Progenitor cell of endocrine pancreas (in vitro differentiated cells): Measurements from ENCODE around the gene SACS. TPM values are rescaled to one million over a fixed set of nuclear protein-coding genes. Genes with fewer than 3 reads are reported as not detected.

Experiments
- DNase-seq: peaks from one replicate; pipeline ENCODE4 v3.0.0; 2021; ENCODE audit warnings: low spot score; ENCODE audit not compliant: unreplicated experiment
- H3K27ac Mint-ChIP-seq: 2 replicates; pipeline ENCODE4 v1.8.0; 2021; ENCODE audit warnings: mild to moderate bottlenecking, moderate library complexity, mixed read lengths
- H3K27me3 Mint-ChIP-seq: 2 replicates; pipeline ENCODE4 v1.8.0; 2021; ENCODE audit warnings: mixed read lengths
- H3K36me3 Mint-ChIP-seq: 2 replicates; pipeline ENCODE4 v1.8.0; 2022; ENCODE audit warnings: mixed read lengths; ENCODE audit not compliant: insufficient read depth
- H3K4me1 Mint-ChIP-seq: 2 replicates; pipeline ENCODE4 v1.8.0; 2021; ENCODE audit warnings: low read depth, mixed read lengths
- H3K4me3 Mint-ChIP-seq: 2 replicates; pipeline ENCODE4 v1.8.0; 2021; ENCODE audit warnings: low read depth, mild to moderate bottlenecking, moderate library complexity, mixed read lengths
- H3K9me3 Mint-ChIP-seq: 2 replicates; pipeline ENCODE4 v1.8.0; 2021; ENCODE audit warnings: low read depth, mixed read lengths
- total RNA-seq: library from RNA; stranded (reverse); gene quantifications from 2 replicates; pipeline ENCODE4 v1.2.1, GENCODE V29; 2021
- TF ChIP-seq, protein P1 (sequence below): fragments of 200-600 bp; sonication (generic); IDR thresholded peaks from one replicate; pipeline ENCODE4 v1.5.0; 2021; ENCODE audit warnings: antibody characterized with exemption, mild to moderate bottlenecking; ENCODE audit not compliant: unreplicated experiment

The SACS gene
- total RNA-seq, 1 donor from 2014 or later = 7.1 TPM

DNA sequence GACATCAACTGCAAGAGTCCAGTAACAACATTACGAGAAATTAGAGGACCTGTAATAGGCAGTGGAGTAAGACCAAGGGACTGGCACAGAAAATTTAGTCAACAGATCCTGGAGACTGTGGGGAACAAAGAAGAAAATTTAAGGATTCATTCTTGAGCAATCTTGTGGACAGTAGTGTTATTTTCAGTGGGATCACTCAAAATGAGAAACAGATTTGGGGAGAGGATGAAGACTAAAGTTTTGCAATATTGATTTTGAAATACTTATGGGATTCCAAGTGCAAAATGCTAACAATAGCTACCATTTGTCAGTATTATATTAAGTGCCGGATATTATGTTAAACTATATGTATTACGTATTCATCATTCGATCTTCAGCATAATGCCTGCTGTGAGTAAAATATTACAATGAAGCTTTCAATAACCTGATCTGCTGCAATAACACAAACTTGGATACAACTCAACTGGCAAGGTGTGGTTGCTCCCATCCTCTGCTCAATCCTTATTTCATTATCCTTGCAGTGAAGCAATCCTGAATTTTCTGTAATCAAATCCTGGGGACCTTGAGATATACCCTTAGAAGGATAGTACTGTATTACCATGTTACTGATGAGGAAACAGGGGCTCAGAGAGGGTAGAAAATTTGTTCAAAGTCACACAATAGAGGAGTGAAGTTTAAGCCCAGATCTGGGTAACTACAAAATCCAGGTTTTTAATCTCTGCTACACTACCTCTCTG is 84.2 kb downstream of the SACS start:
- Mint-ChIP-seq H3K4me1 (peaks cover 11% of the 10 kb centered on the region), H3K9me3 (no peaks in the 10 kb centered on the region), H3K36me3 (peaks cover 3% of the 10 kb centered on the region), H3K4me3 (no peak overlapping the region), H3K27ac (no peak overlapping the region), H3K27me3 (no peaks in the 10 kb centered on the region)
- TF ChIP-seq, protein P1, sequence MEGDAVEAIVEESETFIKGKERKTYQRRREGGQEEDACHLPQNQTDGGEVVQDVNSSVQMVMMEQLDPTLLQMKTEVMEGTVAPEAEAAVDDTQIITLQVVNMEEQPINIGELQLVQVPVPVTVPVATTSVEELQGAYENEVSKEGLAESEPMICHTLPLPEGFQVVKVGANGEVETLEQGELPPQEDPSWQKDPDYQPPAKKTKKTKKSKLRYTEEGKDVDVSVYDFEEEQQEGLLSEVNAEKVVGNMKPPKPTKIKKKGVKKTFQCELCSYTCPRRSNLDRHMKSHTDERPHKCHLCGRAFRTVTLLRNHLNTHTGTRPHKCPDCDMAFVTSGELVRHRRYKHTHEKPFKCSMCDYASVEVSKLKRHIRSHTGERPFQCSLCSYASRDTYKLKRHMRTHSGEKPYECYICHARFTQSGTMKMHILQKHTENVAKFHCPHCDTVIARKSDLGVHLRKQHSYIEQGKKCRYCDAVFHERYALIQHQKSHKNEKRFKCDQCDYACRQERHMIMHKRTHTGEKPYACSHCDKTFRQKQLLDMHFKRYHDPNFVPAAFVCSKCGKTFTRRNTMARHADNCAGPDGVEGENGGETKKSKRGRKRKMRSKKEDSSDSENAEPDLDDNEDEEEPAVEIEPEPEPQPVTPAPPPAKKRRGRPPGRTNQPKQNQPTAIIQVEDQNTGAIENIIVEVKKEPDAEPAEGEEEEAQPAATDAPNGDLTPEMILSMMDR = no peak
- DNase-seq = no peak

DNA sequence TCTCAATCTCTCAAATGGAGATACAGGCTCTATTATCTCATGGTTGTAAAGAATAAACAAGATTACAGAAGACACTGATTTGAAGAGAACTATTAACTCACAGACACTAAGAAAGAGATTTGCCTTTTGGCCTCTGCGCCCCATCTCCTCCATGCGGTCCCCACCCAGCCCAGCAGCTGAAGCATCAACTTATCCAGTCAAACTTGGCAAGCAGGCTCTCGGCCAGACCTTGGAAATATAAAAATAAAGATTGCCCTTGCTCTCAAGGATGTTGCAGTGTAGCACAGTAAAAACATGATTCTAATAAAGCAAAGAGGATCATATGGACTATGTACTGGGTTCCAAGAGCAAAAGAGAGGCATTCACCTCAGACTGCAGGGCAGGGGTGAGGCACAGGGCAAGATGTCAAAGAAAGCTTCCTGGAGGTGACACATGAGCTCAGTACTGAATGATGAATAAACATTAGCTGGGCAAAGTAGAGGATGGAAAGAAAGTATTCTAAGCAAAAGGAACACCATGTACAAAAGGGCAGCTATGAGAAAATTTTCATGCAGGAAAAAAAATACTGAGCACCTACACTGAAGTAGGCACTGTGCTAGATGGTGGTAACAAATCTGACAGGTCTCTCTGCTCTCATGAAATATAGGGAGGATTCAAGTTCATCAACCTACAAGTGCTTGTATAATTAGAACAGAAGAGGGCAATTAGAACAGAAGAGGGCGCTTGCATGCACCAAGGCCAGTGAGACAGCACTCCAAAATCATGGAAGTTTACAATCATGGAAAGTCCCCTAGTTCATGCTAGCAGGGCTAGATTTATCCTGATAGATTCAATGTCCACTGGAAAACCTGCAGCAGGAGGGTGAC is 85.0 kb downstream of the SACS start:
- DNase-seq = no peak
- no peak overlapping the region for H3K4me3 Mint-ChIP-seq
- H3K4me1 Mint-ChIP-seq = peaks cover 11% of the 10 kb centered on the region
- no peaks in the 10 kb centered on the region for H3K9me3 Mint-ChIP-seq
- no peak overlapping the region for H3K27ac Mint-ChIP-seq
- TF ChIP-seq, protein P1 = no peak
- H3K27me3 Mint-ChIP-seq = no peaks in the 10 kb centered on the region
- peaks cover 3% of the 10 kb centered on the region for H3K36me3 Mint-ChIP-seq

DNA sequence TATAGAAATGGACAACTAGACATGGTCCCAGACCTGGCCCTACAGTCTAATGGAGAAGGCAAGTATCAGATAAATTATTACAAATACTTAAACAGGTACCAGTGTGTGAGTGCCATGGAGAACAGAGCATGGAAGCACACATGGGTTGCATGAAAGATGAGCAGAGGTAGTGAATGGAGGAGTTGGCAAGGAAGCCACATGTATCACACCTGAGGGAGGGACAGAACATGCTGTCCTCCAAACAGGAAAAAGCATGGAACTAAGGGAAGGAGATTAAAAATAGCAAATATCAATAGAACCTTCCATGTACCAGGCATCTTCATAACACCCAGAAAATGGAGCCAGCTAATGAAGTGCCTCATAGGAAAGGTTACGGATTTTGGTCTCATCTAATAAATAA is 85.9 kb downstream of the SACS start:
- no peak for DNase-seq
- no peak overlapping the region for H3K4me3 Mint-ChIP-seq
- H3K9me3 Mint-ChIP-seq = no peaks in the 10 kb centered on the region
- peaks cover 11% of the 10 kb centered on the region for H3K4me1 Mint-ChIP-seq
- no peak overlapping the region for H3K27ac Mint-ChIP-seq
- H3K36me3 Mint-ChIP-seq = peaks cover 3% of the 10 kb centered on the region
- TF ChIP-seq, protein P1 = no peak
- no peaks in the 10 kb centered on the region for H3K27me3 Mint-ChIP-seq

DNA sequence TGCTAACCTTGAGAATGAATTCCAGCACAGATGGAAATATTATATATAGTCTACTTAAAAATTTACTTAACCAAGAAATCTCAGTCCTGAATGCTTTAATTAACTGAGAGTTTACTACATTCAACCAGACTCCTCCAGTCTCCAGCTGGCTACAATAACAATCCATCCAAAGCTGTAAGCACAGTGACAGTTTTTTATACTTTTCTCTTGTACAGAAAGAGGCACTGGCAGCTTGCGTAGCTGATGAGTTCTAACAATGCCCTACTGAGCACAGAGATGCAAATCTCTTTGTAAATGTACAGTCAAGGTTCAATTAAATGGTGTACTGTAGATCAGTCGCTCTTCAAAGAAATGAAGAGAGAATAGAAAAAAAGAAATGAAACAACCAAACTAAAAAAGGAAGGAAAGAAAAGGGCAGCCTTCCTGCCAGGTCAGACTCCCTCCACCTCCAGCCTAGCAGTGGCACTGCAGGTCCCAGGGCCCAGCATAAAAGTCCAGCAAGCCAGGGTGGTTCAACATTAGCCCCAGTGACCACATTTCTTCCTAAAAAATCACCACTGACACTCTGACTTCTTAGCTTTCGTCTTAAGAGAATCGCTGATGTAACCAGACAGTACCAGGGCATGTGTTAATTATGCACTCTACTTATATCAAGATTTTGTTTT is 88.4 kb downstream of the SACS start:
- no peak for DNase-seq
- TF ChIP-seq, protein P1 = no peak
- no peak overlapping the region for H3K27ac Mint-ChIP-seq
- H3K4me1 Mint-ChIP-seq = peaks cover 10% of the 10 kb centered on the region
- peaks cover 12% of the 10 kb centered on the region for H3K36me3 Mint-ChIP-seq
- no peak overlapping the region for H3K4me3 Mint-ChIP-seq
- H3K9me3 Mint-ChIP-seq = peaks cover 4% of the 10 kb centered on the region
- H3K27me3 Mint-ChIP-seq = no peaks in the 10 kb centered on the region

DNA sequence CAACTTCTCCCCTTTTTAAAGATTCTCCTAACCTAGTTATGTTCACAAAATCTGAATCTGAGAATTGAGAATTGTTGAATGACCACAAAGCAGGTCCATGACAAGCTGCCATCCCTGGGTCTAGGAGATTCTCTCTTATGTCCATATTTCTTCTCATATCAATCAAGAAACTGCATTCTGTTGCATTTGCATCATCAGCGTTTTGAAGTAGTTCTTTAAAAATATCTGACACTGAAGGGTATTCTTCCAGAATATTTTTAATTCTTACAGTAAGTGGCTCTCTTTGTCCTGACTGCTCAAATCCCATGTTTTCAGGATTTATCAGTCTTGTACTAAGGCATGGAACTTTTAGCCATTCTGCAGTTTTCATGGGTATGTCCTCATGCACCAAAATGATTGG is 94.3 kb downstream of the SACS start:
- H3K4me1 Mint-ChIP-seq = no peaks in the 10 kb centered on the region
- no peaks in the 10 kb centered on the region for H3K27me3 Mint-ChIP-seq
- TF ChIP-seq, protein P1 = no peak
- no peak overlapping the region for H3K27ac Mint-ChIP-seq
- no peak overlapping the region for H3K4me3 Mint-ChIP-seq
- no peak for DNase-seq
- peaks cover 26% of the 10 kb centered on the region for H3K9me3 Mint-ChIP-seq
- peaks cover 35% of the 10 kb centered on the region for H3K36me3 Mint-ChIP-seq
